IMR-90 (cell line): Measurements from ENCODE around the gene PRSS23. TPM values are rescaled to one million over a fixed set of nuclear protein-coding genes. Genes with fewer than 3 reads are reported as not detected.

ENCODE experiments used
- ATAC-seq: fragments of 200-7000 bp; cut with Tn5 transposase; 2 replicates; pipeline ENCODE4 v1.9.1; 2020; ENCODE audit warnings: low read depth, mild to moderate bottlenecking, moderate library complexity
- BruUV-seq: library from RNA; stranded (reverse); fragments of 400-500 nt; replicated peaks from 2 replicates; lab custom pipeline; 2021; lab: Mats Ljungman, UMichigan
- CTCF ChIA-PET: fragments of 300-600 bp; formaldehyde crosslinking; extraction: SDS; loops from one replicate; lab custom pipeline; 2021; ENCODE audit warnings: antibody characterized with exemption; lab: Yijun Ruan, JAX
- POLR2A ChIA-PET: fragments of 300-600 bp; sonication (Branson Sonifier 250); formaldehyde crosslinking; loops from one replicate; lab custom pipeline; 2022; ENCODE audit warnings: antibody characterized with exemption; ENCODE audit not compliant: unreplicated experiment; lab: Charles Lee
- DNase-seq: peaks from one replicate; pipeline ENCODE4 v3.0.0; 2013
- H2AFZ ChIP-seq: replicated peaks from 2 replicates; pipeline ENCODE3; 2013; ENCODE audit warnings: low read length, mild to moderate bottlenecking; ENCODE audit not compliant: poor library complexity
- H2AK5ac ChIP-seq: 2 replicates; pipeline ENCODE4 v1.6.1; 2013; ENCODE audit warnings: low read depth, low read length, inconsistent platforms
- H2AK9ac ChIP-seq: replicated peaks from 2 replicates; pipeline ENCODE3; 2013; ENCODE audit warnings: mild to moderate bottlenecking, low read depth, low read length, moderate library complexity; ENCODE audit not compliant: poor library complexity
- H2BK120ac ChIP-seq: 2 replicates; pipeline ENCODE4 v1.6.1; 2013; ENCODE audit warnings: low read depth, low read length, inconsistent platforms
- H2BK15ac ChIP-seq: 3 replicates; pipeline ENCODE4 v1.6.1; 2013; ENCODE audit warnings: low read depth, low read length, inconsistent platforms
- H2BK20ac ChIP-seq: 2 replicates; pipeline ENCODE4 v1.6.1; 2013; ENCODE audit warnings: low read depth, mild to moderate bottlenecking, inconsistent platforms, low read length, moderate library complexity
- H2BK5ac ChIP-seq: 2 replicates; pipeline ENCODE4 v1.6.1; 2013; ENCODE audit warnings: mild to moderate bottlenecking, low read depth, low read length, inconsistent platforms; ENCODE audit not compliant: poor library complexity, severe bottlenecking
- H3K14ac ChIP-seq: replicated peaks from 2 replicates; pipeline ENCODE4 v1.6.1; 2013; ENCODE audit warnings: low read depth, low read length, inconsistent platforms
- H3K18ac ChIP-seq: 2 replicates; pipeline ENCODE4 v1.6.1; 2013; ENCODE audit warnings: low read depth, low read length, control low read depth
- H3K23ac ChIP-seq: 2 replicates; pipeline ENCODE4 v1.6.1; 2013; ENCODE audit warnings: low read depth, low read length, inconsistent platforms
- H3K27ac ChIP-seq: 2 replicates; pipeline ENCODE4 v1.5.1; 2013; ENCODE audit warnings: mild to moderate bottlenecking, control low read depth, low read length; ENCODE audit not compliant: insufficient read depth
- H3K27me3 ChIP-seq: 2 replicates; pipeline ENCODE4 v1.6.1; 2013; ENCODE audit warnings: low read length; ENCODE audit not compliant: control insufficient read depth, insufficient read depth
- H3K36me3 ChIP-seq: 2 replicates; pipeline ENCODE4 v1.6.1; 2013; ENCODE audit warnings: low read length, mixed read lengths; ENCODE audit not compliant: control insufficient read depth, insufficient read depth
- H3K4ac ChIP-seq: 2 replicates; pipeline ENCODE4 v1.6.1; 2013; ENCODE audit warnings: low read depth, low read length, inconsistent platforms
- H3K4me1 ChIP-seq: 2 replicates; pipeline ENCODE4 v1.6.1; 2013; ENCODE audit warnings: low read length, mixed read lengths; ENCODE audit not compliant: control insufficient read depth, insufficient read depth
- H3K4me2 ChIP-seq: 2 replicates; pipeline ENCODE4 v1.6.1; 2013; ENCODE audit warnings: low read depth, mild to moderate bottlenecking, control low read depth, low read length, moderate library complexity
- H3K4me3 ChIP-seq: 2 replicates; pipeline ENCODE4 v1.5.1; 2013; ENCODE audit warnings: low read depth, mild to moderate bottlenecking, control low read depth, low read length, moderate library complexity; ENCODE audit not compliant: insufficient read depth
- H3K56ac ChIP-seq: 2 replicates; pipeline ENCODE4 v1.6.1; 2013; ENCODE audit warnings: low read length, inconsistent platforms; ENCODE audit not compliant: insufficient read depth; ENCODE audit errors: extremely low read depth
- H3K79me1 ChIP-seq, 2 experiments: 2 replicates each; pipeline ENCODE4 v1.6.1; 2013; ENCODE audit warnings: low read length in 2 of 2, inconsistent platforms in 1 of 2, low read depth in 1 of 2
- H3K9ac ChIP-seq: 2 replicates; pipeline ENCODE4 v1.6.1; 2013; ENCODE audit warnings: low read depth, low read length, control low read depth
- H3K9me1 ChIP-seq: 2 replicates; pipeline ENCODE4 v1.6.1; 2013; ENCODE audit warnings: low read length, inconsistent platforms; ENCODE audit not compliant: insufficient read depth
- H3K9me3 ChIP-seq: 2 replicates; pipeline ENCODE4 v1.6.1; 2013; ENCODE audit warnings: low read length; ENCODE audit not compliant: control insufficient read depth, insufficient read depth
- H4K20me1 ChIP-seq: 2 replicates; pipeline ENCODE4 v1.6.1; 2013; ENCODE audit warnings: low read length, inconsistent platforms; ENCODE audit not compliant: insufficient read depth
- H4K5ac ChIP-seq: 2 replicates; pipeline ENCODE4 v1.6.1; 2013; ENCODE audit warnings: mild to moderate bottlenecking, low read depth, low read length, control low read depth
- H4K8ac ChIP-seq, 2 experiments: 2 replicates each; pipeline ENCODE4 v1.6.1; 2013; ENCODE audit warnings: low read depth in 2 of 2, low read length in 2 of 2, control low read depth in 1 of 2, inconsistent platforms in 1 of 2
- H4K91ac ChIP-seq: 2 replicates; pipeline ENCODE4 v1.6.1; 2013; ENCODE audit warnings: low read depth, low read length, inconsistent platforms; ENCODE audit not compliant: insufficient read depth
- BHLHE40 ChIP-seq: fragments of 150-350 bp; IDR thresholded peaks from 2 replicates; pipeline ENCODE4 v1.6.1; 2016; ENCODE audit warnings: mild to moderate bottlenecking, low read depth, low read length
- CEBPB ChIP-seq: IDR thresholded peaks from 2 replicates; pipeline ENCODE4 v1.6.1; 2012; ENCODE audit warnings: low read depth, low read length, improper control_type of control experiment
- CHD1 ChIP-seq: IDR thresholded peaks from 2 replicates; pipeline ENCODE4 v1.6.1; 2012; ENCODE audit warnings: low read depth, low read length, improper control_type of control experiment
- ELK1 ChIP-seq: fragments of 150-350 bp; IDR thresholded peaks from 2 replicates; pipeline ENCODE4 v1.6.1; 2016; ENCODE audit warnings: low read depth, mild to moderate bottlenecking, low read length, moderate library complexity, borderline replicate concordance
- FOS ChIP-seq: fragments of 150-350 bp; IDR thresholded peaks from 2 replicates; pipeline ENCODE4 v1.6.1; 2016; ENCODE audit warnings: low read depth, low read length
- MAFK ChIP-seq: IDR thresholded peaks from 2 replicates; pipeline ENCODE4 v1.6.1; 2012; ENCODE audit warnings: low read depth, low read length, improper control_type of control experiment
- MAZ ChIP-seq: IDR thresholded peaks from 2 replicates; pipeline ENCODE4 v1.6.1; 2012; ENCODE audit warnings: low read depth, mild to moderate bottlenecking, low read length, improper control_type of control experiment, moderate library complexity, borderline replicate concordance
- NFE2L2 ChIP-seq: fragments of 150-350 bp; IDR thresholded peaks from 2 replicates; pipeline ENCODE4 v1.6.1; 2016; ENCODE audit warnings: low read depth, mild to moderate bottlenecking, low read length
- POLR2A ChIP-seq: IDR thresholded peaks from 2 replicates; pipeline ENCODE4 v1.6.1; 2012; ENCODE audit warnings: mild to moderate bottlenecking, low read depth, low read length
- RCOR1 ChIP-seq: IDR thresholded peaks from 2 replicates; pipeline ENCODE4 v1.6.1; 2012; ENCODE audit warnings: mild to moderate bottlenecking, low read length, improper control_type of control experiment; ENCODE audit not compliant: insufficient replicate concordance
- RFX5 ChIP-seq: IDR thresholded peaks from 2 replicates; pipeline ENCODE4 v1.8.0; 2012; ENCODE audit warnings: low read depth, mild to moderate bottlenecking, low read length, moderate library complexity
- SMC3 ChIP-seq: fragments of 150-350 bp; IDR thresholded peaks from 2 replicates; pipeline ENCODE4 v1.6.1; 2016; ENCODE audit warnings: low read depth, mild to moderate bottlenecking, antibody characterized with exemption, low read length, moderate library complexity
- WGBS, 2 experiments: methylation state at CpG; one replicate each; pipeline versions ENCODE4 v1.1.5 to v1.1.7; 2013; ENCODE audit warnings: missing lambda C conversion rate in 2 of 2; ENCODE audit not compliant: insufficient read length in 1 of 2; ENCODE audit errors: extremely low coverage in 2 of 2; 5-methylcytosine and 5-hydroxymethylcytosine counted together
- dilution Hi-C: fragments of 300-500 bp; cut with HindIII; formaldehyde crosslinking; loops from one replicate; pipeline ENCODE4 v1.14.3; 2018; ENCODE audit warnings: low sequenced_read_pairs; ENCODE audit not compliant: unreplicated experiment
- in situ Hi-C: fragments of 300-500 bp; cut with MboI; formaldehyde crosslinking; loops from 3 replicates; pipeline ENCODE4 v1.14.3; 2019; ENCODE audit warnings: low sequenced_read_pairs, inconsistent platforms, mixed read lengths
- intact Hi-C: fragments of 100-400 bp; cut with micrococcal nuclease; formaldehyde crosslinking; loops from 2 replicates; pipeline ENCODE4 v1.10.0; 2022
- polyA plus RNA-seq, 3 experiments: library from polyadenylated mRNA; depleted of rRNA; stranded (reverse); fragments of >200 nt; gene quantifications; 2 replicates each; pipeline ENCODE4 v1.2.3, GENCODE V29; 2012; ENCODE audit warnings: low replicate concordance in 1 of 3
- total RNA-seq: library from RNA; depleted of rRNA; stranded (reverse); fragments of >200 nt; gene quantifications from 2 replicates; pipeline ENCODE4 v1.2.3, GENCODE V29; 2012
- TF ChIP-seq, protein P1 (sequence below): fragments of 150-350 bp; IDR thresholded peaks from 2 replicates; pipeline ENCODE4 v1.6.1; 2017; ENCODE audit warnings: mild to moderate bottlenecking, antibody characterized with exemption, low read length, low read depth
- TF ChIP-seq, protein P2 (sequence below): conservative IDR thresholded peaks from 2 replicates; pipeline ENCODE4 v1.5.1; 2012; ENCODE audit warnings: mild to moderate bottlenecking, low read depth, low read length, improper control_type of control experiment

The PRSS23 gene
- total and polyA plus RNA-seq, 2 of the 4 experiments (the other 2 are of a cell fraction), result 100 to 199 TPM

GRCh38 chr11:86790867-86791849, 9.2 kb upstream of the PRSS23 start:
- dilution Hi-C loops (no loop called here), intact Hi-C loops (no loop called here), in situ Hi-C loops (no loop called here)
- no peak overlapping the region for H3K27ac ChIP-seq
- H3K4me2 ChIP-seq, result no peak overlapping the region
- no peaks in the 10 kb centered on the region for H3K79me1 ChIP-seq
- ATAC-seq, result no peak
- H3K14ac ChIP-seq, result no peak overlapping the region
- H2AK5ac ChIP-seq, result no peak overlapping the region
- no peaks in the 10 kb centered on the region for H3K36me3 ChIP-seq
- WGBS, 2 experiments, result 63% methylated on average over 2 of the region's 5 CpGs; no CpG with 5 or more reads in 1 of the 2 experiments
- H4K91ac ChIP-seq, result no peak overlapping the region
- H3K23ac ChIP-seq, result no peak overlapping the region
- H2BK5ac ChIP-seq, result no peak overlapping the region
- ChIA-PET POLR2A (no interaction called here), CTCF (no interaction called here)
- H3K9me1 ChIP-seq, result no peaks in the 10 kb centered on the region; the same call in 1 of the 2 replicates
- H3K9ac ChIP-seq, result no peak overlapping the region
- H3K4me1 ChIP-seq, result no peaks in the 10 kb centered on the region
- no peaks in the 10 kb centered on the region for H3K9me3 ChIP-seq
- no peak overlapping the region for H4K5ac ChIP-seq
- H3K56ac ChIP-seq, result no peak overlapping the region
- H2BK15ac ChIP-seq, result no peak overlapping the region
- no peaks in the 10 kb centered on the region for H3K27me3 ChIP-seq
- TF ChIP-seq FOS (no peak), RCOR1 (no peak), RFX5 (no peak), SMC3 (no peak), CEBPB (no peak), CHD1 (no peak), MAZ (no peak), BHLHE40 (no peak), MAFK (no peak), NFE2L2 (no peak), POLR2A (no peak), ELK1 (no peak)
- TF ChIP-seq, protein P1, sequence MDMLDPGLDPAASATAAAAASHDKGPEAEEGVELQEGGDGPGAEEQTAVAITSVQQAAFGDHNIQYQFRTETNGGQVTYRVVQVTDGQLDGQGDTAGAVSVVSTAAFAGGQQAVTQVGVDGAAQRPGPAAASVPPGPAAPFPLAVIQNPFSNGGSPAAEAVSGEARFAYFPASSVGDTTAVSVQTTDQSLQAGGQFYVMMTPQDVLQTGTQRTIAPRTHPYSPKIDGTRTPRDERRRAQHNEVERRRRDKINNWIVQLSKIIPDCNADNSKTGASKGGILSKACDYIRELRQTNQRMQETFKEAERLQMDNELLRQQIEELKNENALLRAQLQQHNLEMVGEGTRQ, result no peak
- TF ChIP-seq, protein P2, sequence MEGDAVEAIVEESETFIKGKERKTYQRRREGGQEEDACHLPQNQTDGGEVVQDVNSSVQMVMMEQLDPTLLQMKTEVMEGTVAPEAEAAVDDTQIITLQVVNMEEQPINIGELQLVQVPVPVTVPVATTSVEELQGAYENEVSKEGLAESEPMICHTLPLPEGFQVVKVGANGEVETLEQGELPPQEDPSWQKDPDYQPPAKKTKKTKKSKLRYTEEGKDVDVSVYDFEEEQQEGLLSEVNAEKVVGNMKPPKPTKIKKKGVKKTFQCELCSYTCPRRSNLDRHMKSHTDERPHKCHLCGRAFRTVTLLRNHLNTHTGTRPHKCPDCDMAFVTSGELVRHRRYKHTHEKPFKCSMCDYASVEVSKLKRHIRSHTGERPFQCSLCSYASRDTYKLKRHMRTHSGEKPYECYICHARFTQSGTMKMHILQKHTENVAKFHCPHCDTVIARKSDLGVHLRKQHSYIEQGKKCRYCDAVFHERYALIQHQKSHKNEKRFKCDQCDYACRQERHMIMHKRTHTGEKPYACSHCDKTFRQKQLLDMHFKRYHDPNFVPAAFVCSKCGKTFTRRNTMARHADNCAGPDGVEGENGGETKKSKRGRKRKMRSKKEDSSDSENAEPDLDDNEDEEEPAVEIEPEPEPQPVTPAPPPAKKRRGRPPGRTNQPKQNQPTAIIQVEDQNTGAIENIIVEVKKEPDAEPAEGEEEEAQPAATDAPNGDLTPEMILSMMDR, result no peak
- no TSS peak for BruUV-seq
- H2AFZ ChIP-seq, result no peak overlapping the region
- DNase-seq, result no peak
- no peak overlapping the region for H2BK120ac ChIP-seq
- no peak overlapping the region for H2AK9ac ChIP-seq
- no peak overlapping the region for H3K18ac ChIP-seq
- H2BK20ac ChIP-seq, result no peak overlapping the region
- H4K8ac ChIP-seq, result no peak overlapping the region
- no peak overlapping the region for H3K4me3 ChIP-seq
- H3K4ac ChIP-seq, result no peak overlapping the region
- no peaks in the 10 kb centered on the region for H4K20me1 ChIP-seq
